SK-N-SH (cell line): ENCODE data around the gene P2RY1. TPM values are rescaled to one million over a fixed set of nuclear protein-coding genes. Genes with fewer than 3 reads are reported as not detected.

ENCODE experiments used
- CTCF ChIA-PET: fragments of 300-600, 350-600 bp; formaldehyde crosslinking; extraction: SDS; loops from one replicate; lab custom pipeline; 2021; lab: Yijun Ruan, JAX
- POLR2A ChIA-PET: fragments of 350-600 bp; sonication (Branson Sonifier 250); formaldehyde crosslinking; extraction: SDS; loops from one replicate; lab custom pipeline; 2020; ENCODE audit warnings: antibody characterized with exemption, inconsistent platforms; lab: Yijun Ruan, JAX
- DNase-seq: peaks from one replicate; pipeline ENCODE4 v3.0.0; 2012
- H2AFZ ChIP-seq: fragments of 200-600 bp; sonication (generic); 2 replicates; pipeline ENCODE4 v1.8.1; 2016; ENCODE audit warnings: antibody characterized with exemption, mild to moderate bottlenecking, low read depth
- H3F3A ChIP-seq: fragments of 200-600 bp; sonication (generic); replicated peaks from 2 replicates; pipeline ENCODE3; 2016; ENCODE audit warnings: antibody characterized with exemption, mild to moderate bottlenecking; ENCODE audit not compliant: insufficient read depth
- H3K27ac ChIP-seq, 2 experiments: fragments of 200-500 bp in 1 of 2; fragments of 200-600 bp in 1 of 2; sonication (Bioruptor generic) in 1 of 2; sonication (generic), shearing (Covaris generic) in 1 of 2; 2 replicates each; pipeline versions ENCODE4 v1.5.1 to v1.6.1; 2014 to 2016; ENCODE audit warnings: low read depth in 2 of 2, inconsistent platforms in 1 of 2, low read length in 1 of 2, mild to moderate bottlenecking in 1 of 2, mixed read lengths in 1 of 2
- H3K27me3 ChIP-seq: fragments of 200-600 bp; sonication (generic), shearing (Covaris generic); 2 replicates; pipeline ENCODE4 v1.6.1; 2016; ENCODE audit warnings: mixed run types; ENCODE audit not compliant: insufficient read depth
- H3K36me3 ChIP-seq, 2 experiments: fragments of 200-500 bp in 1 of 2; fragments of 200-600 bp in 1 of 2; sonication (Bioruptor generic) in 1 of 2; sonication (generic) in 1 of 2; replicated peaks in 1 of 2; 2 replicates each; pipeline versions ENCODE3 to v1.5.1; 2014 to 2016; ENCODE audit warnings: low read length in 1 of 2, mild to moderate bottlenecking in 1 of 2; ENCODE audit not compliant: insufficient read depth in 2 of 2, control insufficient read depth in 1 of 2
- H3K4me1 ChIP-seq, 2 experiments: fragments of 200-500 bp in 1 of 2; fragments of 200-600 bp in 1 of 2; sonication (Bioruptor generic) in 1 of 2; sonication (generic), shearing (Covaris generic) in 1 of 2; 2 replicates each; pipeline versions ENCODE4 v1.5.1 to v1.6.1; 2014 to 2016; ENCODE audit warnings: low read depth in 1 of 2, low read length in 1 of 2, mixed run types in 1 of 2; ENCODE audit not compliant: insufficient read depth in 2 of 2, control insufficient read depth in 1 of 2
- H3K4me2 ChIP-seq: fragments of 200-600 bp; sonication (generic), shearing (Covaris generic); 2 replicates; pipeline ENCODE4 v1.6.1; 2017; ENCODE audit warnings: mixed run types
- H3K4me3 ChIP-seq, 2 experiments: fragments of 200-500 bp in 1 of 2; fragments of 200-600 bp in 1 of 2; sonication (Bioruptor generic) in 1 of 2; sonication (generic), shearing (Covaris generic) in 1 of 2; 2 replicates each; pipeline versions ENCODE4 v1.5.1 to v1.8.1; 2014 to 2016; ENCODE audit warnings: low read depth in 2 of 2, inconsistent platforms in 1 of 2, low read length in 1 of 2, mild to moderate bottlenecking in 1 of 2, mixed read lengths in 1 of 2, moderate library complexity in 1 of 2
- H3K79me2 ChIP-seq: fragments of 200-600 bp; sonication (generic); 2 replicates; pipeline ENCODE4 v1.8.1; 2017; ENCODE audit warnings: mild to moderate bottlenecking; ENCODE audit not compliant: insufficient read depth
- H3K9ac ChIP-seq: fragments of 200-600 bp; sonication (generic); 2 replicates; pipeline ENCODE4 v1.6.1; 2017; ENCODE audit warnings: mixed run types
- H3K9me2 ChIP-seq: fragments of 200-600 bp; sonication (generic); 2 replicates; pipeline ENCODE4 v1.6.1; 2017; ENCODE audit warnings: mixed run types
- H3K9me3 ChIP-seq: fragments of 200-600 bp; sonication (generic); 2 replicates; pipeline ENCODE4 v1.6.1; 2017; ENCODE audit warnings: mixed run types, mild to moderate bottlenecking, moderate library complexity
- H4K20me1 ChIP-seq: fragments of 200-600 bp; sonication (generic); 2 replicates; pipeline ENCODE4 v1.6.1; 2017; ENCODE audit warnings: mild to moderate bottlenecking, mixed run types; ENCODE audit not compliant: insufficient read depth
- CHD2 ChIP-seq: fragments of 150-350 bp; IDR thresholded peaks from 2 replicates; pipeline ENCODE4 v1.6.1; 2018; ENCODE audit warnings: low read length; ENCODE audit not compliant: partially characterized antibody
- EP300 ChIP-seq, 2 experiments: IDR thresholded peaks; 2 replicates each; pipeline versions ENCODE4 v1.4.0 to v1.6.1; 2012; ENCODE audit warnings: borderline replicate concordance in 1 of 2, low read depth in 1 of 2, low read length in 1 of 2
- EZH2phosphoT487 ChIP-seq: fragments of 200-600 bp; sonication (generic); IDR thresholded peaks from 2 replicates; pipeline ENCODE4 v1.6.1; 2017; ENCODE audit warnings: low read depth, mixed run types, mild to moderate bottlenecking, antibody characterized with exemption, moderate library complexity, borderline replicate concordance
- FOSL2 ChIP-seq: IDR thresholded peaks from 2 replicates; pipeline ENCODE4 v1.4.0; 2012; ENCODE audit warnings: low read depth, mild to moderate bottlenecking, moderate library complexity, borderline replicate concordance
- FOXM1 ChIP-seq: IDR thresholded peaks from 2 replicates; pipeline ENCODE4 v1.4.0; 2012; ENCODE audit warnings: low read depth, mild to moderate bottlenecking
- GABPA ChIP-seq: IDR thresholded peaks from 2 replicates; pipeline ENCODE4 v1.4.0; 2012; ENCODE audit warnings: low read depth, mild to moderate bottlenecking
- GATA2 ChIP-seq: sonication (generic); formaldehyde crosslinking; IDR thresholded peaks from 2 replicates; pipeline ENCODE4 v1.5.0; 2020; ENCODE audit warnings: mild to moderate bottlenecking, missing genetic modification reagents
- MEF2A ChIP-seq: IDR thresholded peaks from 2 replicates; pipeline ENCODE4 v1.4.0; 2012; ENCODE audit warnings: low read depth, borderline replicate concordance
- NFIC ChIP-seq: IDR thresholded peaks from 2 replicates; pipeline ENCODE4 v1.4.0; 2012; ENCODE audit warnings: borderline replicate concordance
- NRF1 ChIP-seq: IDR thresholded peaks from 2 replicates; pipeline ENCODE4 v1.6.1; 2012; ENCODE audit warnings: low read depth, mild to moderate bottlenecking, low read length
- RAD21 ChIP-seq: IDR thresholded peaks from 2 replicates; pipeline ENCODE4 v1.6.1; 2012; ENCODE audit warnings: mild to moderate bottlenecking, low read length
- SMC3 ChIP-seq: IDR thresholded peaks from 2 replicates; pipeline ENCODE4 v1.6.1; 2012; ENCODE audit warnings: low read depth, low read length, improper control_type of control experiment
- WGBS: methylation state at CpG from one replicate; pipeline ENCODE4 v1.1.6; 2017; ENCODE audit warnings: low lambda C conversion rate; 5-methylcytosine and 5-hydroxymethylcytosine counted together
- polyA plus RNA-seq, 3 experiments: library from polyadenylated mRNA; depleted of rRNA; stranded (reverse); fragments of >200 nt; gene quantifications; 2 replicates each; pipeline ENCODE4 v1.2.3, GENCODE V29; 2012
- TF ChIP-seq, protein P1 (sequence below): IDR thresholded peaks from 2 replicates; pipeline ENCODE4 v1.4.0; 2012; ENCODE audit warnings: low read depth, borderline replicate concordance
- TF ChIP-seq, protein P2 (sequence below): IDR thresholded peaks from 2 replicates; pipeline ENCODE4 v1.4.0; 2012; ENCODE audit warnings: low read depth, borderline replicate concordance
- TF ChIP-seq, protein P3 (sequence below): IDR thresholded peaks from 2 replicates; pipeline ENCODE4 v1.4.0; 2012; ENCODE audit warnings: low read depth

The P2RY1 gene
- polyA plus RNA-seq, 1 of the 3 experiments (the other 2 are of a cell fraction): not detected

DNA sequence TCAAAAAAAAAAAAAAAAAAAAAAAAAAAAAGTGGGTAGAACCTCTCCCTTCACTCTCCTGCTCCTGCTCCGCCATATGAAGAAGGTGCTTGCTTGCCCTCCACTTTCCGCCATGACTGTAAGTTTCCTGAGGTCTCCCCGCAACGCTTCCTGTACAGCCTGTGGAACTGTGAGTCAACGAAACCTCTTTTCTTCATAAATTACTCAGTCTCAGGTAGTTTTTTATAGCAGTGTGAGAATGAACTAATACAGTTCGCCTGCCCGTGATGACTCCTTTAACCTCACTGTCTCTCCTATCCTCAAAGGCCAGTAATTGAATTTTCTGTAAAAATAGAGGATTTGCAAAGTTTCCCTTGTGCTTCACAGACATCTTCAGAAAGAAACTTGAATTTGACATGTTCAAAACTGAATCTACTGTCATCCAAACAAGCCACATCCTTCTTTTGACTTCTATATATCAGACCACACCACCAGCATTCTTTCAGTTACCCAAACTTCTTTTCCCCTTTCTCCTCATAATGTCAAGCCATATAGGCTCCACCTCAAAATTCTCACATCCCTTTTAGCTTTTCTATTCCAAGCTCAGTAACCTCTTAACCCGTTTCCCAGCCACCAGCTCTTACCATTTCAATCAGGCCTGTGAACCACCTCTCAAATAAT, 44.3 kb downstream of the P2RY1 start (continued):
- TF ChIP-seq, protein P1, sequence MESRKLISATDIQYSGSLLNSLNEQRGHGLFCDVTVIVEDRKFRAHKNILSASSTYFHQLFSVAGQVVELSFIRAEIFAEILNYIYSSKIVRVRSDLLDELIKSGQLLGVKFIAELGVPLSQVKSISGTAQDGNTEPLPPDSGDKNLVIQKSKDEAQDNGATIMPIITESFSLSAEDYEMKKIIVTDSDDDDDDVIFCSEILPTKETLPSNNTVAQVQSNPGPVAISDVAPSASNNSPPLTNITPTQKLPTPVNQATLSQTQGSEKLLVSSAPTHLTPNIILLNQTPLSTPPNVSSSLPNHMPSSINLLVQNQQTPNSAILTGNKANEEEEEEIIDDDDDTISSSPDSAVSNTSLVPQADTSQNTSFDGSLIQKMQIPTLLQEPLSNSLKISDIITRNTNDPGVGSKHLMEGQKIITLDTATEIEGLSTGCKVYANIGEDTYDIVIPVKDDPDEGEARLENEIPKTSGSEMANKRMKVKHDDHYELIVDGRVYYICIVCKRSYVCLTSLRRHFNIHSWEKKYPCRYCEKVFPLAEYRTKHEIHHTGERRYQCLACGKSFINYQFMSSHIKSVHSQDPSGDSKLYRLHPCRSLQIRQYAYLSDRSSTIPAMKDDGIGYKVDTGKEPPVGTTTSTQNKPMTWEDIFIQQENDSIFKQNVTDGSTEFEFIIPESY: no peak
- no peak for TF ChIP-seq EZH2phosphoT487
- no peak for TF ChIP-seq RAD21
- no peak for TF ChIP-seq FOSL2
- TF ChIP-seq NRF1: no peak
- TF ChIP-seq NFIC: no peak
- no peak for TF ChIP-seq SMC3
- no peak for TF ChIP-seq CHD2
- TF ChIP-seq, protein P2, sequence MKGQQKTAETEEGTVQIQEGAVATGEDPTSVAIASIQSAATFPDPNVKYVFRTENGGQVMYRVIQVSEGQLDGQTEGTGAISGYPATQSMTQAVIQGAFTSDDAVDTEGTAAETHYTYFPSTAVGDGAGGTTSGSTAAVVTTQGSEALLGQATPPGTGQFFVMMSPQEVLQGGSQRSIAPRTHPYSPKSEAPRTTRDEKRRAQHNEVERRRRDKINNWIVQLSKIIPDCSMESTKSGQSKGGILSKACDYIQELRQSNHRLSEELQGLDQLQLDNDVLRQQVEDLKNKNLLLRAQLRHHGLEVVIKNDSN: no peak

DNA sequence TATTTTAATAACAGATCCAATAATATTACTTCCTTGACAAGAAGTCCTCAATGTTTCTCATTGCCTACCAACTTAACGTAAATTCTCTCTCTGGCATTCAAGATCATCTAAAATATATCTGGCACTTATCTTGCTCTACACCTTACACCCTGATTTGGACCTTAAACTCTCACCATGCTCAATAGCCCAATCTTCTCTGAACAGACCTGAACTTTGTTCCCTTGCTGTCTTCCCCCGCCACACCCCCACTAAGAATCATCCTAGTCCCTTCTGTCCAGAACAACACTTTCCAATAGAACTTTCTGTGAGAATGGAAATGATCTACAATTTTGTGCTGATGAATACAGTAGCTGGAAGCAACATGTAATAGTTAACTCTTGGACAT, 44.9 kb downstream of the P2RY1 start:
- Histone ChIP-seq H3K27me3 (no peaks in the 10 kb centered on the region), H4K20me1 (no peaks in the 10 kb centered on the region)
- CTCF ChIA-PET: no interaction called here

More for the DNA sequence above, 44.9 kb downstream of the P2RY1 start:
- DNase-seq: no peak
- POLR2A ChIA-PET: no interaction called here
- no peaks in the 10 kb centered on the region for H3K9me3 ChIP-seq
- H2AFZ ChIP-seq: no peak overlapping the region
- no peaks in the 10 kb centered on the region for H3K4me1 ChIP-seq
- no peaks in the 10 kb centered on the region for H3K9me2 ChIP-seq
- H3K27ac ChIP-seq: no peak overlapping the region
- 6% methylated on average over 2 of the region's 2 CpGs for WGBS
- H3K36me3 ChIP-seq: no peaks in the 10 kb centered on the region
- TF ChIP-seq, protein P3, sequence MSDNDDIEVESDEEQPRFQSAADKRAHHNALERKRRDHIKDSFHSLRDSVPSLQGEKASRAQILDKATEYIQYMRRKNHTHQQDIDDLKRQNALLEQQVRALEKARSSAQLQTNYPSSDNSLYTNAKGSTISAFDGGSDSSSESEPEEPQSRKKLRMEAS: no peak
- TF ChIP-seq FOXM1: no peak
- TF ChIP-seq GATA2 (CRISPR knock-in tag): no peak
- TF ChIP-seq GABPA: no peak
- no peak for TF ChIP-seq NRF1
- no peak for TF ChIP-seq MEF2A
- TF ChIP-seq CHD2: no peak
- no peak for TF ChIP-seq EP300 (IDR thresholded peaks at IDR 0.05; ENCODE audit: borderline replicate concordance in 1 of 2, low read depth in 1 of 2, low read length in 1 of 2)
- TF ChIP-seq, all 33 proteins: peak for 0
- Histone ChIP-seq H3K9ac (no peak overlapping the region), H3F3A (no peaks in the 10 kb centered on the region), H3K79me2 (no peaks in the 10 kb centered on the region), H3K4me2 (no peak overlapping the region), H3K4me3 (no peak overlapping the region)
